HG03439 (cell line): ENCODE results near the gene TMEM59.

Experiments
- ATAC-seq: cut with Tn5 transposase; IDR thresholded peaks from one replicate; pipeline ENCODE4 v1.9.1; 2021; ENCODE audit warnings: mild to moderate bottlenecking, moderate library complexity; ENCODE audit not compliant: unreplicated experiment

TMEM59 gene

GRCh38 chr1:53986458-53986857 lies 66.5 kb downstream of the TMEM59 start:
- ATAC-seq = no peak

- ATAC-seq = no peak
Measured at GRCh38 chr1:53984726-53985125, 68.3 kb downstream of the TMEM59 start.

GRCh38 chr1:53982763-53983104 lies 70.3 kb downstream of the TMEM59 start:
- ATAC-seq = no peak

GRCh38 chr1:53982034-53982762 lies 70.8 kb downstream of the TMEM59 start:
- no peak for ATAC-seq

GRCh38 chr1:53981220-53981619 lies 71.8 kb downstream of the TMEM59 start:
- ATAC-seq = no peak

GRCh38 chr1:53979712-53980450 lies 73.1 kb downstream of the TMEM59 start:
- no peak for ATAC-seq
